B cell (primary cell): ENCODE measurements around the gene PLEKHG4. TPM values are rescaled to one million over a fixed set of nuclear protein-coding genes. Genes with fewer than 3 reads are reported as not detected.

Experiments
- ATAC-seq: fragments of 200-7000 bp; cut with Tn5 transposase; one replicate; pipeline ENCODE4 v1.10.0; 2021; ENCODE audit warnings: low read depth, mild to moderate bottlenecking, moderate number of reproducible peaks, moderate library complexity
- CTCF ChIA-PET: fragments of 350-600 bp; sonication (Branson Sonifier 250); formaldehyde crosslinking; loops from one replicate; lab custom pipeline; 2021; ENCODE audit warnings: antibody characterized with exemption, inconsistent platforms; lab: Charles Lee
- POLR2A ChIA-PET: fragments of 350-600 bp; sonication (Branson Sonifier 250); formaldehyde crosslinking; loops from one replicate; lab custom pipeline; 2021; ENCODE audit warnings: antibody characterized with exemption; lab: Charles Lee
- DNase-seq: peaks from one replicate; pipeline ENCODE4 v3.0.0; 2013
- H2AFZ ChIP-seq: 2 replicates; pipeline ENCODE4 v1.6.1; 2012; ENCODE audit warnings: mild to moderate bottlenecking, low read depth, low read length; ENCODE audit not compliant: insufficient read depth, poor library complexity, severe bottlenecking
- H3K27ac ChIP-seq, 2 donors: 1 replicate in 1 of 2; 2 replicates in 1 of 2; pipeline ENCODE4 v1.5.1; 2012 to 2013; ENCODE audit warnings: low read length in 2 of 2, mild to moderate bottlenecking in 2 of 2, moderate library complexity in 1 of 2
- H3K27me3 ChIP-seq, 4 experiments: fragments of 200-600 bp in 1 of 4; sonication (generic) in 1 of 4; replicated peaks in 1 of 4; 1 replicate in 2 of 4; 2 replicates in 2 of 4; pipeline versions ENCODE4 v1.6.1 to v1.7.0; 2013 to 2016; ENCODE audit warnings: low read length in 3 of 4, mild to moderate bottlenecking in 2 of 4, mixed read lengths in 1 of 4, moderate library complexity in 1 of 4; ENCODE audit not compliant: insufficient read depth in 4 of 4, control insufficient read depth in 3 of 4; ENCODE audit errors: control extremely low read depth in 1 of 4
- H3K36me3 ChIP-seq, 2 experiments: replicated peaks in 1 of 2; 1 replicate in 1 of 2; 2 replicates in 1 of 2; pipeline versions ENCODE4 v1.6.1 to v1.7.1; 2013; ENCODE audit warnings: low read length in 1 of 2; ENCODE audit not compliant: insufficient read depth in 2 of 2, control insufficient read depth in 1 of 2; ENCODE audit errors: control extremely low read depth in 1 of 2, extremely low read depth in 1 of 2
- H3K4me1 ChIP-seq, 2 donors: fragments of 200-600 bp in 1 of 2; sonication (generic) in 1 of 2; 1 replicate in 1 of 2; 2 replicates in 1 of 2; pipeline versions ENCODE4 v1.5.1 to v1.6.1; 2013 to 2017; ENCODE audit warnings: low read length in 2 of 2; ENCODE audit not compliant: control insufficient read depth in 2 of 2, insufficient read depth in 2 of 2
- H3K4me2 ChIP-seq: replicated peaks from 2 replicates; pipeline ENCODE3; 2012; ENCODE audit warnings: mild to moderate bottlenecking, low read depth, low read length; ENCODE audit not compliant: poor library complexity, severe bottlenecking
- H3K4me3 ChIP-seq, 5 experiments: fragments of 200-600 bp in 1 of 5; sonication (generic) in 1 of 5; 1 replicate in 3 of 5; 2 replicates in 2 of 5; pipeline versions ENCODE4 v1.5.1 to v1.7.0; 2011 to 2016; ENCODE audit warnings: low read length in 4 of 5, mild to moderate bottlenecking in 4 of 5, low read depth in 2 of 5, control low read depth in 1 of 5, moderate library complexity in 1 of 5; ENCODE audit not compliant: insufficient read depth in 1 of 5; ENCODE audit errors: control extremely low read depth in 1 of 5, extremely low read depth in 1 of 5
- H3K79me2 ChIP-seq: fragments of 200-600 bp; sonication (generic); one replicate; pipeline ENCODE4 v1.6.0; 2016; ENCODE audit warnings: low read length; ENCODE audit not compliant: control insufficient read depth, insufficient read depth
- H3K9ac ChIP-seq: fragments of 200-600 bp; sonication (generic); 2 replicates; pipeline ENCODE4 v1.6.1; 2017; ENCODE audit warnings: mild to moderate bottlenecking, low read length, moderate library complexity
- H3K9me3 ChIP-seq, 3 donors: one replicate each; pipeline versions ENCODE4 v1.6.1 to v1.7.1; 2013; ENCODE audit warnings: low read length in 2 of 3; ENCODE audit not compliant: control insufficient read depth in 2 of 3, insufficient read depth in 1 of 3; ENCODE audit errors: control extremely low read depth in 1 of 3
- H4K20me1 ChIP-seq: 2 replicates; pipeline ENCODE4 v1.6.0; 2012; ENCODE audit warnings: mild to moderate bottlenecking, low read length; ENCODE audit not compliant: insufficient read depth, control insufficient read depth, poor library complexity, severe bottlenecking
- H3K27ac Mint-ChIP-seq: one replicate; pipeline ENCODE4 v1.8.0; 2021; ENCODE audit warnings: mixed read lengths
- H3K27me3 Mint-ChIP-seq: one replicate; pipeline ENCODE4 v1.8.0; 2021; ENCODE audit warnings: mixed read lengths
- H3K4me1 Mint-ChIP-seq: one replicate; pipeline ENCODE4 v1.8.0; 2021; ENCODE audit warnings: mixed read lengths
- H3K4me3 Mint-ChIP-seq: one replicate; pipeline ENCODE4 v1.8.0; 2021; ENCODE audit warnings: mixed read lengths
- H3K9me3 Mint-ChIP-seq: one replicate; pipeline ENCODE4 v1.8.0; 2022; ENCODE audit warnings: mixed read lengths; ENCODE audit not compliant: insufficient read depth
- EZH2 ChIP-seq: IDR thresholded peaks from 2 replicates; pipeline ENCODE4 v1.6.1; 2012; ENCODE audit warnings: borderline replicate concordance, low read depth, mild to moderate bottlenecking, moderate library complexity, low read length; ENCODE audit not compliant: insufficient read depth, poor library complexity, severe bottlenecking
- WGBS: methylation state at CpG from one replicate; pipeline ENCODE4 v1.1.5; 2013; ENCODE audit warnings: missing lambda C conversion rate; ENCODE audit not compliant: insufficient coverage; 5-methylcytosine and 5-hydroxymethylcytosine counted together
- intact Hi-C: fragments of 100-400 bp; cut with micrococcal nuclease; formaldehyde crosslinking; loops from one replicate; pipeline ENCODE4 v1.10.0; 2022
- polyA plus RNA-seq: library from polyadenylated mRNA; depleted of rRNA; stranded (reverse); fragments of >200 nt; gene quantifications from 2 replicates; pipeline ENCODE4 v1.2.3, GENCODE V29; 2012
- total RNA-seq, 2 donors: library from RNA; stranded (reverse); fragments of 120-200 nt in 1 of 2; gene quantifications; 1 replicate in 1 of 2; 2 replicates in 1 of 2; pipeline versions ENCODE4 v1.2.3 to v1.2.4, GENCODE V29; 2013 to 2022
- TF ChIP-seq, protein P1 (sequence below): fragments of 200-600 bp; IDR thresholded peaks from one replicate; pipeline ENCODE4 v1.8.0; 2022; ENCODE audit warnings: antibody characterized with exemption, mild to moderate bottlenecking

The PLEKHG4 gene
- total and polyA plus RNA-seq, 2 donors (not counting 1 experiment from before 2014, with no cell fraction given) = 6.0 to 7.1 TPM

DNA sequence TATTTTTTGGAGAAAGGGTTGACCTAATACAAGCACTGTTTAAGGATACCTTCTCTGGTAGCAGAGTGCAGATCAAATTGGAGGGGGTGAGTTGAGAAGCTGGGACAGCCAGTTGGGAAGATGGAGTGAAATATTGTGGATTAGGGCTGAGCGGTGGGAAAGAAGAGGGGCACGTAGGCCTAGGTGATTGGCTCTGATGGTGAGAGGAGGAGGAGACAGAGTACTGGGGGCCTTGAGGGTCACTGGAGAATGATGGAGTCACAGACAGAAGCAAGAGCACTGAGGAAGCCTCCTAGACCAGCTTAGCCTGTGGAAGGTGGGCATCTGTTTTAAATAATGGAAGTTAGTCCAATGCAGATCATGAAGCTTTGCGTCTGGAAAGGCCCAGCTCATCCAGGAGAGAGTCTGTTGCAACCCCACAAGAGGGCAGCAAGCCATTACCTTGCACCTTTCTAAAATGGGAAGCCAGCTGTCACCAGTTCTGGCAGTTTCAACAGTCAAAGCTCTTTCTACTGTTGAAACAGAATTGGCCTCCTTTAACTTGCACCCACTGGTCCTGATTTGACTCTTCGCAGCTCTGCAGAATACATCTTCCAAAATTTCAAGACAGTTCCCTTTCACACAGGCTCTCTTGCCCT is 18.8 kb upstream of the PLEKHG4 start:
- no peak overlapping the region for H3K27ac Mint-ChIP-seq
- no peak overlapping the region for H3K9ac ChIP-seq

GRCh38 chr16:67263201-67263600 is 16.1 kb upstream of the PLEKHG4 start:
- intact Hi-C loops = no loop called here
- H3K36me3 ChIP-seq = no peaks in the 10 kb centered on the region
- DNase-seq = no peak
- ChIA-PET CTCF (no interaction called here), POLR2A (no interaction called here)
- H3K4me1 Mint-ChIP-seq = no peaks in the 10 kb centered on the region
- no peak overlapping the region for H3K9ac ChIP-seq
- H3K27me3 ChIP-seq = no peaks in the 10 kb centered on the region
- H3K79me2 ChIP-seq = no peaks in the 10 kb centered on the region
- H3K4me3 Mint-ChIP-seq = no peak overlapping the region
- peaks cover 15% of the 10 kb centered on the region for H3K27me3 Mint-ChIP-seq
- no peaks in the 10 kb centered on the region for H3K9me3 ChIP-seq
- no peak for ATAC-seq
- H3K4me1 ChIP-seq = no peaks in the 10 kb centered on the region
- H3K9me3 Mint-ChIP-seq = no peaks in the 10 kb centered on the region
- WGBS = 89% methylated on average over 3 of the region's 3 CpGs
- no peak overlapping the region for H3K4me3 ChIP-seq
- no peak overlapping the region for H3K4me2 ChIP-seq
- H2AFZ ChIP-seq = no peak overlapping the region
- no peaks in the 10 kb centered on the region for H4K20me1 ChIP-seq
- TF ChIP-seq, protein P1, sequence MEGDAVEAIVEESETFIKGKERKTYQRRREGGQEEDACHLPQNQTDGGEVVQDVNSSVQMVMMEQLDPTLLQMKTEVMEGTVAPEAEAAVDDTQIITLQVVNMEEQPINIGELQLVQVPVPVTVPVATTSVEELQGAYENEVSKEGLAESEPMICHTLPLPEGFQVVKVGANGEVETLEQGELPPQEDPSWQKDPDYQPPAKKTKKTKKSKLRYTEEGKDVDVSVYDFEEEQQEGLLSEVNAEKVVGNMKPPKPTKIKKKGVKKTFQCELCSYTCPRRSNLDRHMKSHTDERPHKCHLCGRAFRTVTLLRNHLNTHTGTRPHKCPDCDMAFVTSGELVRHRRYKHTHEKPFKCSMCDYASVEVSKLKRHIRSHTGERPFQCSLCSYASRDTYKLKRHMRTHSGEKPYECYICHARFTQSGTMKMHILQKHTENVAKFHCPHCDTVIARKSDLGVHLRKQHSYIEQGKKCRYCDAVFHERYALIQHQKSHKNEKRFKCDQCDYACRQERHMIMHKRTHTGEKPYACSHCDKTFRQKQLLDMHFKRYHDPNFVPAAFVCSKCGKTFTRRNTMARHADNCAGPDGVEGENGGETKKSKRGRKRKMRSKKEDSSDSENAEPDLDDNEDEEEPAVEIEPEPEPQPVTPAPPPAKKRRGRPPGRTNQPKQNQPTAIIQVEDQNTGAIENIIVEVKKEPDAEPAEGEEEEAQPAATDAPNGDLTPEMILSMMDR = no peak
- no peak for TF ChIP-seq EZH2
- no peak overlapping the region for H3K27ac Mint-ChIP-seq
- H3K27ac ChIP-seq = no peak overlapping the region

More for the DNA sequence above, 18.8 kb upstream of the PLEKHG4 start:
- H3K4me3 ChIP-seq = no peak overlapping the region
- peaks cover 0 to 2% (median 0%) of the 10 kb centered on the region in 4 experiments for H3K27me3 ChIP-seq
- Mint-ChIP-seq H3K27me3 (peaks cover 12% of the 10 kb centered on the region), H3K9me3 (no peaks in the 10 kb centered on the region), H3K4me1 (no peaks in the 10 kb centered on the region), H3K4me3 (no peak overlapping the region)
- 76% methylated on average over 4 of the region's 4 CpGs for WGBS
- intact Hi-C loops = loop anchor here (1.0 kb wide), 1 partner anchor 139 kb away; no protein-coding TSS in a partner anchor
- ChIA-PET POLR2A (interaction anchor here (0.7 kb wide), 1 partner anchor 48 kb away, joined by 3 read pairs; no protein-coding TSS in a partner anchor), CTCF (interaction anchor here (0.6 to 2.9 kb wide), 17 partner anchors 9 to 945 kb away, joined by 3 to 19 read pairs (median 5); partner anchors contain the start of genes FHOD1, SLC9A5, TMEM208 and ZDHHC1)
- H2AFZ ChIP-seq = no peak overlapping the region
- no peak overlapping the region for H3K27ac ChIP-seq
- H3K79me2 ChIP-seq = no peaks in the 10 kb centered on the region
- no peaks in the 10 kb centered on the region for H3K9me3 ChIP-seq
- no peaks in the 10 kb centered on the region for H3K4me1 ChIP-seq
- TF ChIP-seq, protein P1 = no peak
- no peak for TF ChIP-seq EZH2
- no peaks in the 10 kb centered on the region for H3K36me3 ChIP-seq
- DNase-seq (peak; percentile 49), ATAC-seq (peak; percentile 47)
- H4K20me1 ChIP-seq = no peaks in the 10 kb centered on the region
- H3K4me2 ChIP-seq = no peak overlapping the region
